Measurements from ENCODE around the gene ELMO1.

DNA sequence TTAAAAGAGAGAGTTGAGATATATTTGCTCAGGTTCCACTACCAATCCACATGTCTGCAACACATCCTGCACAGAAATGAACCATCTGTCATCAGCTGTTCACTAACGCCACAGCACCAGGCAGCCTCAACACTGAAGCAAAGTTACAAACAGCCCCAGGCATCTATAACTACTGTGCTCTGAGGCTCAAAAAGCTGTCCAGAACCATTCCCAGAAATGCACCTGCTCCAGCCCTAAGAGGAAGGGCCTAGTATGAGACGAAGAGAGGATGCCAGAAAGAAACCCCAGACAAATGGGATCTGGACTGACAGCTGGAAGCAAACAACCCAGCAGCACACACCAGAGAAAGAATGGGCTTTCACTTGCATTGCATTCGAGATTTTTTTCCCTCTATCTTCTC lies 159.3 kb downstream of the ELMO1 start:
- TF ChIP-seq, protein P1, sequence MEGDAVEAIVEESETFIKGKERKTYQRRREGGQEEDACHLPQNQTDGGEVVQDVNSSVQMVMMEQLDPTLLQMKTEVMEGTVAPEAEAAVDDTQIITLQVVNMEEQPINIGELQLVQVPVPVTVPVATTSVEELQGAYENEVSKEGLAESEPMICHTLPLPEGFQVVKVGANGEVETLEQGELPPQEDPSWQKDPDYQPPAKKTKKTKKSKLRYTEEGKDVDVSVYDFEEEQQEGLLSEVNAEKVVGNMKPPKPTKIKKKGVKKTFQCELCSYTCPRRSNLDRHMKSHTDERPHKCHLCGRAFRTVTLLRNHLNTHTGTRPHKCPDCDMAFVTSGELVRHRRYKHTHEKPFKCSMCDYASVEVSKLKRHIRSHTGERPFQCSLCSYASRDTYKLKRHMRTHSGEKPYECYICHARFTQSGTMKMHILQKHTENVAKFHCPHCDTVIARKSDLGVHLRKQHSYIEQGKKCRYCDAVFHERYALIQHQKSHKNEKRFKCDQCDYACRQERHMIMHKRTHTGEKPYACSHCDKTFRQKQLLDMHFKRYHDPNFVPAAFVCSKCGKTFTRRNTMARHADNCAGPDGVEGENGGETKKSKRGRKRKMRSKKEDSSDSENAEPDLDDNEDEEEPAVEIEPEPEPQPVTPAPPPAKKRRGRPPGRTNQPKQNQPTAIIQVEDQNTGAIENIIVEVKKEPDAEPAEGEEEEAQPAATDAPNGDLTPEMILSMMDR (conservative IDR thresholded peaks at IDR 0.05; ENCODE audit: low read depth, low read length) = no peak
- TF ChIP-seq EZH2 (IDR thresholded peaks at IDR 0.05; ENCODE audit: borderline replicate concordance, low read depth, low read length, poor library complexity, severe bottlenecking) = no peak

Measured in A673 (cell line).